Loucy (cell line): ENCODE results near the gene TCEAL5.

Source experiments
- EZH2phosphoT487 ChIP-seq: fragments of 200-600 bp; IDR thresholded peaks from 2 replicates; pipeline ENCODE4 v1.6.1; 2018; ENCODE audit warnings: antibody characterized with exemption, mild to moderate bottlenecking, moderate library complexity, borderline replicate concordance
- TF ChIP-seq, protein P1 (sequence below): fragments of 200-600 bp; sonication (generic); conservative IDR thresholded peaks from 2 replicates; pipeline ENCODE4 v1.5.1; 2014; ENCODE audit warnings: mild to moderate bottlenecking, antibody characterized with exemption, low read length

DNA sequence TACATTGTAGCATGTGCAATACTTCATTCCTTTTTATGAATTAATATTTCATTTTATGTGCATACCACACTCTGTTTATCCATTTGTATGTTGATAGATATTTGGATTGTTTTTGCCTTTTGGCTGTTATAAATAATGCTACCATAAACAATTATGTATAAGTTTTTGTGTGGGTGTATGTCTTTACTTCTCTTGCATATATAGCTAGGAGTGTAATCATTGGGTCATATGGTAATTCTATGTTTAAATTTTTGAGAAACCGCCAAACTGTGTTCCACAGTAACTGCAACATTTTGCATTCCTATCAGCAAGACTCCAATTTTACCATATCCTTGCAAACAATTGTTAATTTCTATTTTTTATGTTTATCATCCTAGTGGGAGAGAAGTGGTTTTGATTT lies 3.1 kb upstream of the TCEAL5 start:
- TF ChIP-seq, protein P1, sequence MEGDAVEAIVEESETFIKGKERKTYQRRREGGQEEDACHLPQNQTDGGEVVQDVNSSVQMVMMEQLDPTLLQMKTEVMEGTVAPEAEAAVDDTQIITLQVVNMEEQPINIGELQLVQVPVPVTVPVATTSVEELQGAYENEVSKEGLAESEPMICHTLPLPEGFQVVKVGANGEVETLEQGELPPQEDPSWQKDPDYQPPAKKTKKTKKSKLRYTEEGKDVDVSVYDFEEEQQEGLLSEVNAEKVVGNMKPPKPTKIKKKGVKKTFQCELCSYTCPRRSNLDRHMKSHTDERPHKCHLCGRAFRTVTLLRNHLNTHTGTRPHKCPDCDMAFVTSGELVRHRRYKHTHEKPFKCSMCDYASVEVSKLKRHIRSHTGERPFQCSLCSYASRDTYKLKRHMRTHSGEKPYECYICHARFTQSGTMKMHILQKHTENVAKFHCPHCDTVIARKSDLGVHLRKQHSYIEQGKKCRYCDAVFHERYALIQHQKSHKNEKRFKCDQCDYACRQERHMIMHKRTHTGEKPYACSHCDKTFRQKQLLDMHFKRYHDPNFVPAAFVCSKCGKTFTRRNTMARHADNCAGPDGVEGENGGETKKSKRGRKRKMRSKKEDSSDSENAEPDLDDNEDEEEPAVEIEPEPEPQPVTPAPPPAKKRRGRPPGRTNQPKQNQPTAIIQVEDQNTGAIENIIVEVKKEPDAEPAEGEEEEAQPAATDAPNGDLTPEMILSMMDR = no peak
- TF ChIP-seq EZH2phosphoT487 = no peak
